Endothelial cell of umbilical vein (primary cell): Measurements from ENCODE around the gene IQCN.

Experiments used
- CTCF ChIP-seq, 2 donors: IDR thresholded peaks; 1 replicate in 1 of 2; 2 replicates in 1 of 2; pipeline ENCODE4 v1.5.1; 2011; ENCODE audit warnings: low read length in 2 of 2, mild to moderate bottlenecking in 2 of 2, moderate library complexity in 2 of 2, control low read depth in 1 of 2, inconsistent platforms in 1 of 2, low read depth in 1 of 2; ENCODE audit not compliant: insufficient read depth in 1 of 2; ENCODE audit errors: extremely low read depth in 1 of 2
- EZH2 ChIP-seq: IDR thresholded peaks from 2 replicates; pipeline ENCODE4 v1.6.1; 2012; ENCODE audit warnings: borderline replicate concordance, low read depth, mild to moderate bottlenecking, moderate library complexity, low read length, inconsistent platforms; ENCODE audit not compliant: severe bottlenecking
- FOS ChIP-seq: IDR thresholded peaks from 2 replicates; pipeline ENCODE4 v1.6.1; 2011; ENCODE audit warnings: mild to moderate bottlenecking, low read length, moderate library complexity, borderline replicate concordance; ENCODE audit not compliant: insufficient read depth
- GATA2 ChIP-seq: IDR thresholded peaks from 2 replicates; pipeline ENCODE4 v1.7.0; 2011; ENCODE audit warnings: low read depth, mild to moderate bottlenecking, moderate library complexity, mixed read lengths, low read length; ENCODE audit not compliant: insufficient read length, insufficient read depth
- MAX ChIP-seq: IDR thresholded peaks from 2 replicates; pipeline ENCODE4 v1.6.1; 2011; ENCODE audit not compliant: insufficient read depth, insufficient read length
- MYC ChIP-seq: IDR thresholded peaks from one replicate; pipeline ENCODE4 v1.6.1; 2011; ENCODE audit warnings: mild to moderate bottlenecking, low read depth, low read length
- POLR2A ChIP-seq: IDR thresholded peaks from 2 replicates; pipeline ENCODE4 v1.6.1; 2012; ENCODE audit warnings: low read depth, mild to moderate bottlenecking, control low read depth, low read length
- POLR2AphosphoS5 ChIP-seq: IDR thresholded peaks from 2 replicates; pipeline ENCODE4 v1.6.1; 2012; ENCODE audit warnings: low read depth, mild to moderate bottlenecking, control low read depth, low read length, moderate library complexity; ENCODE audit not compliant: insufficient read depth

GRCh38 chr19:18218159-18218558 is 56.1 kb downstream of the IQCN start:
- TF ChIP-seq POLR2AphosphoS5 (no peak), CTCF (IDR thresholded peaks at IDR 0.05; ENCODE audit: extremely low read depth in 1 of 2, insufficient read depth in 1 of 2, low read depth in 1 of 2, low read length in 2 of 2) (no peak), POLR2A (no peak), MYC (no peak), FOS (no peak), MAX (no peak), EZH2 (no peak), GATA2 (no peak)
